Activated T-cell treated with anti-CD3 and anti-CD28 coated beads for 48 hours (primary cell): ENCODE measurements around the gene SERPING1.
A peak's percentile ranks its signal among the peaks of the same experiment; 100 is the strongest.

Source experiments
- DNase-seq: peaks from one replicate; pipeline ENCODE4 v3.0.0-alpha.2; 2020; ENCODE audit warnings: low read depth

The SERPING1 gene

DNA sequence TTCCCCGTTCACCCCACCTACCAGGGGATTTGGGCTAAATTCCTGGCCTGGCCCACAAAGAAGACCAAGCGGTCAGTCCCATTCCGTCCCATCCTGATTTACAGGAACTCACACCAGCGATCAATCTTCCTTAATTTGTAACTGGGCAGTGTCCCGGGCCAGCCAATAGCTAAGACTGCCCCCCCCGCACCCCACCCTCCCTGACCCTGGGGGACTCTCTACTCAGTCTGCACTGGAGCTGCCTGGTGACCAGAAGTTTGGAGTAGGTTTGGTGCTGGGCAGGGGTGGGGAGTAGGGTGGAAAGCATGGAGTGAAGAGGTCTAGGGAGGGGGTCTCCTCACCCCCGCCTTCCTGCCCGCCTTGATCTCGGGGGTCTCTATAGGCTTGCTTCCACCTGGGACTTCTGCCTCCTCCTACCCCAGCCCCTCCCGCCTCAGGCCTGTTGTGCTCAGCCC is at the start of gene SERPING1:
TSS of gene SERPING1 (plus strand) at position 225 of the 455 bp plus-strand sequence. CDS start 586 bp downstream, outside the sequence.
- DNase-seq: no peak

DNA sequence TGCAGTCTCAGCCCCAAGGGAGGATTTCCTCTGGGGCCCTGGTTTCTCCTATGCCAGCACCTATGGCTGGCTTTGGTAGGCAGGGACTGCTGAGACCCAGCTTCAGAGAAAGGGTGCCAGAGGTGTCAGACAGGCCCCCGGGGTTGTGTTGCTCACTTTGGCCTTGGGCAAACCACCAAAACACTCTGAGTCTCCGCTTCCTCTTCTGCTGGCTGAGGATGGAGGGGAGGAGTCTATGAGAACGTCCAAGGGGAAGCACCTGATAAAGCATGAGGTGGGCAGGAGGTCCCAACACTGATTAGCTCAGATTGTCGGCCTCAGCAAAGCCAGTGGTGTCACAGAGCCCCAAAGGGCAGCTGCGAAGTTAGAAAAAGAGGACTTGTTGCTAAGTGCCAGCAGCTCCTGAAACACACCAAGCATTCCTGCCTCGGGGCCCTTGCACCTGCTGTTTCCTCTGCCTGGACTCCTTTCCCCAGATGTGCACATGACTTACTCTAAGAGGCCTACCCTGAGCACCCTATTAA is 49.6 kb upstream of the SERPING1 start:
- DNase-seq: no peak

DNA sequence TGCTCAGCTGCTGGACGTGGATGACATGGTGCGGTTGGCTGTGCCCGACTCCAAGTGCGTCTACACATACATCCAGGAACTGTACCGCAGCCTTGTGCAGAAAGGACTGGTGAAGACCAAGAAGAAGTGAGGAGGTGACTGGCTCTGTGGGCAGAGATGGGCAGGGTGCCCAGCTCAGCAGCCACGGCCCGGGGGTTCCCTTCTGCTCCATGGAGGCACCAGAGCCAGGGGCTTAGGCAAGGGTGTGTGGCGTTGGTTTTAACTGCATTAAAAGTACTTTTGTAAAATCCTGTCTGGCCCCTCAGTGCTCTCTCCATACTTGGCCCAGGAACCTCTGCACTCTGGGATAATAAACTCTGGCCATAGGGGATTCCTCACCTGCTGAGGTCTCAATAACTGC is 47.5 kb upstream of the SERPING1 start:
- DNase-seq: no peak

DNA sequence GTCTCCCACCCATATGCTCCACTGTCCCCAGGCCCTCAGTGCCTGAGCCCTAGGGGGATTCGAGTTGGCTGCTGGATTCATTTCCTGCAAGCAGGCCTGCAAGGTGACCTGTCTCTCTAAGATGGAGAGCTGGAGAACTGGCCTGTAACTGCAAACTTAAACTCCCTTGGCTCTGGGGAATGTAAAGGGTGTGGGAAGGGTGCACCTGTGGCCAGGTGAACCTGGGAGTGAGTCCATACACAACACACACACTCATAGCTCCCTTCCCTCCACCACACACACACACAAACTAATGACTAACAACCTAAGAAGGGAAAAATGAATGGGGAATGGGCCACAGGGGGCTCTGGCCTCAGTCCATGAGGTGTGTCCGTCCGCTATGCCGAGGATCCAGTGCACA is 45.5 kb upstream of the SERPING1 start:
- no peak for DNase-seq

DNA sequence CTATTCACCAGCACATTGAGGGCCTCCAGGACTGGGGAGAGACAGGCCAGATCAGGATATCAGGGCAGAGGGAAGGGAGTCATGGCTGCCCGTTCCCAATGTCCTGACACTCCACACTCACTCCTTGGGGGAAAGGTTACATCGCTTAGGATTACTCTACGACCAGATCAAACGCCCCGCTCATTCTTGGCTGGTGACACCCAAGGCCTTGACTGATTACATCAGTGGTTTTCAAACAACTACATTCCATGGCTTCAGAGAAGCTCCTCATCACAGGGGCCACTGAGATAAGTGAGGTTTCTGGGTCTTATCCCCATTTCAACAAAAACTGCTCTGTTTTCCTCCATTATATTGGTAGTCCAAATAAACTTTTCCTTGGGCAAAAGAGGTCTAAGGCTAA is 45.0 kb upstream of the SERPING1 start:
- DNase-seq: no peak

DNA sequence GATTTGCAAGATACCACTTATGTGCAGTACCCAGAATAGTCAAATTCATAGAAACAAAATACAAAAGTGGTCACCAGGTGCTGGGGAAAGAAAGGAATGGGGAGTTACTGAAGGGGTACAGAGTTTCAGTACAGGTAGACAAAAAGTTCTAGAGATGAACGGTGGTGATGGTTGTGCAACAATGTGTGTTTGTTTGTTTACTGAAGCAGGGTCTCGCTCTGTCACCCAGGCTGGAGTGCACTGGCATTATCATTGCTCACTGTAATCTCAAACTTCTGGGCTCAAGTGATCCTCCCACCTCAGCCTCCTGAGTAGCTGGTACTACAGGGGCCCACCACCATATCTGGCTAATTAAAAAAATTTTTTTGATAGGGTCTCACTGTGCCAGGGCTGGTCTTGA is 42.1 kb upstream of the SERPING1 start:
- no peak for DNase-seq

DNA sequence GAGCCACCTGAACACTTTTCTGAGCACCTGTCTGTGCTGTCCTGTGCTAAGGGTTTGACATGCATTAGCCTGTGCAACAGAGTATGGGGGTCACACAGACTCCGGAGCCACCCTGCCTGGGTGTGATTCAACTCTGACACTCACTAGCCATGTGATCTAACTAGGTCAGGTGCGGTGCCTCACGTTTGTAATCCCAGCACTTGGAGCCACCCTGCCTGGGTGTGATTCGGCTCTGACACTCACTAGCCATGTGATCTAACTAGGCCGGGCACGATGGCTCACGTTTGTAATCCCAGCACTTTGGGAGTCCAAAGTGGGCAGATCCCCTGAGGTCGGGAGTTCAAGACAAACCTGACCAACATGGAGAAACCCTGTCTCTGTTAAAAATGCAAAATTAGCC is 41.4 kb upstream of the SERPING1 start:
- DNase-seq: no peak

DNA sequence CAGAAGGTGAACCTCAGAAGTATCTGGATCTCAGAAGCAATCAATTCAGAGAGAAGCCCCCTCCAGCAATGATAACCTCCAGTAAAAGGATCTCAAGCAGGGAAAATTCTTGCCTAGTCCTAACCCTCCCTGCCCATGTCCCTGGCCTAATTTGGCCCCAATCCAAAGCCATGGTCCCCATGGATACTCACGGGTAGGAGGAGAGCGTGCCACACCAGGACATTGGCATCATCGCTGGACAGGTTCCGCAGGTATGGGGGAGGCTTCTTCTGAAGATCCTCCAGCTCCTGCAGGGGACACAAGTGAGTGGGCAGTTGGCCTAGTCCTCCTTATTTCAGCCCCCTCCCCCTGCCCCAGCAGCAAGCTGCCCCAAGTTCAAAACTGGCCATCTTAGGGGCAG is 37.3 kb upstream of the SERPING1 start:
- DNase-seq: no peak

DNA sequence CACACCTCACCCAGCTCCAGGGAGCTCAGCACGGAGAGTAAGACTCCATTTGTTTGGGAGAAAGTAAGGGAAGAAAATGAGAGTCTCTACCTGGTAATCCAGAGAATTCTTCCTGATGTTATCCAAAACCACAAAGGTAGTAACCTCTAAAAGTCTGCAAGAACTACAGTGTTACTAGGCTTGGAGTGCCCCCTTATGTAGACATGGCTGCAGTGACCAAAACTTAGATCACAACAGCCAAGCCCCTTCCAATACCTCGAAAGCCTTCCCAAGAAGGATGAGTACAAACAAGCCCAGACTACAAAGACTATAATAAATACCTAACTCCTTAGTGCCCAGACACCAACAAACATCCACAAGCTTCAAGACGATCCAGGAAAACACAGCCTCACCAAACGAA is 34.9 kb upstream of the SERPING1 start:
- DNase-seq: no peak

DNA sequence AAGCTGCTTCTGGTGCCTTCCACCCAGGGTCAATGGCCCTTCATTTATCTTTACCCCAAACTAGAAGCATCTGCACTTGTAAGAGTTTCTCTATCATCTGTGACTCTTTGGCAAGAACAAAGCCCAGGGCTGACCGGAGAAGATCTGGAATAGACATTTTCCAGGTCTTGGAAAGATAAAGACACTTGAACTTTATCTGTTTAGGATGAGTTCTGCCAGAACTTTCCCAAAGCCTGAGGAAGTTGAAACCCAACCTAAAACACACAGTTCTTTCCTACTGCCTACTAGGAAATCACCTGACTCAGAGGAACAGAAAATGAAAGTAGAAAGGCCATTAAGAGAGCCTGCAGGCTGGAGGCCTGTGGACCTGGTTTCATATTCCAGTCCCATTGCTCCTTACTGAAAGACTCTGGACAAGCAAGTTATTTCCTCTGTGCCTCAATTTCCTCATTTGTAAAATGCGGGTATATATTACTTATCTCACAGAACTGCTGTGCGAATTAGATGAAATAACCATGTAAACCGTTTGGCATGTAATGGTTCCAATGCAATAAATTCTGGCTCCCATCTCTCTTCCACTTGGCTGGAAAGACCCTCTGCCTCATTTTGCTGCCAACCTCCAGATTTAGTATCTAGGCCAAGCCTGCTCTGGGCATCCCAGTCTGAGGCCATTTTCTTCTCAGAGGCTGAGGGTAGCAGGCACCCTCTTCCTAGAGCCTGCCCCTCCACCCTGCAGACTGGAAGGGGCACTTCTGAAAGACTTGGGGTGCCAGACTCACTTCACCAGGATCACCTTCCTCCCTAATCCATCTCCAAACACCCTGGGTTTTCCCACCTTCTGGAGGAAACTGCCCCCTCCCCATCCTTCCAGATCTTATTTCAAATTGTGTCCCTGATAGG is 31.2 kb upstream of the SERPING1 start:
- DNase-seq: no peak

DNA sequence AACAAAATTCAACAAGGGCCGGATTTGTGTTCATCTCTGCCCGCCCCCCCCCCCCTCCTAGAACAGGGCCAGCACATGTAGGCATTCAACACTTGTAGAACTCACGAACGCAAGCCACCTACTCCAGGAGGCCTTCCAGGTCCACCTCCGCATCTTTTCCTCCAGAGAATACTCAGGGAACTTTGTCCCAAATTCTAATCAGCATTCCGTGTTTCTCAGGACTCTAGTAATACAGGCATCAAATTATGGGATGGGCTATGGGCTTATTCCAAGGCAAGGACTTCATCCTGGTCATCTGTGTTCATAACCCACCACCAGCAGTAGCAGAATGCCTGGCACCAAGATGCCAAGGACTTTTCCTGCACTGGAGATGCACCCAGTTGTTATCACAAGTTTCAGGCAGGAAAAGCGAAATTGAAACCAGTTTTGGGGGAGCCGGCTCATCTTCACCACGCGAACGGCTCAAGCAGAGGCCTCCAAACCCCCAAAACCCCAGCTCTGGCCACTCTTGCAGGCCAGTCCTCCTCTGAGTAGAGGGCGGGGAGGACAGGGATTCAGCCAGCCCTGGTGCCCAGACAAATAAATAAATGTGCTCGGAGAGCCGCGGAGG is 30.5 kb upstream of the SERPING1 start:
- no peak for DNase-seq

DNA sequence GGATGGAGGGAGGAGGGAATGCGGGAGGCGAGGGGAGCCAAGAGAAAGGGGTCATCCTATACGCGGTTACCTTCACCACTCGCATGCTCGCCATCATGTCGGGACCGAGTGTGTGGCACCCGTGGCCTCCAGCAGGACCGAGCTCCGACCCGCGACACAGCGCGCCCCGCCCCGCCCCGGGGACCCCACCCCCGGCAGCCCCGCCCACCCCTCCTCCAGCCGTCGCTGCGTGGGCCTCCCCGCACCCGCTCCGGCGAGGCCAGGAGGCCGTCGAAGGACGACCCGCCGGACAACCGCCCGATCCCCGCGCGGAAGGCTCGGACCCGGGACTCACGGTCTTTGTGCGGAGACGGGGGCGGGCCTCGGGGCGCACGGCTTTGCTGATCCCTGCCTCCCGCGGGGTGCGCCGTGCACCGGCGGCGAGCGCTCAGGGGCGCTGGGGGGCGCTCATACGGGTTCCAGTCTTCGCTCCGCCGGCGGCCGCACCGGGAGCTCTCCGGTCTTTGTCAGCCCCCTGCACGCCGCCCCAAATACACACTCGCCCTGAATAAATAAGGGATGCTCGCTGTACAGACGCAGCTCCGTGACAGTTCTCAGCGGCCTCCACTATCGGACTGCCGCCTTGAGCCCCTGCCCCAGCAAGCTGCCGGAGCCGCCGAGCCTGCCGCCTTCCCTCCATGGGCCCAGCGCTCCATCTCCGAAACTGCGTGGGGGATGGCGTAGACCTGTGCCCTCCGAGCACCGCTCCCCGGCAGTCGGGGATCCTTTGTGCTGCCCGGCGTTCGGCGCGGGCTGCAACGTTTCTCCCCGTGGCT is 29.8 kb upstream of the SERPING1 start, which contains the start of gene UBE2L6:
TSS of gene UBE2L6 (minus strand) at position 158 of the 815 bp plus-strand sequence. CDS start at position 97, 61 bp downstream.
- peak; percentile 86 for DNase-seq

DNA sequence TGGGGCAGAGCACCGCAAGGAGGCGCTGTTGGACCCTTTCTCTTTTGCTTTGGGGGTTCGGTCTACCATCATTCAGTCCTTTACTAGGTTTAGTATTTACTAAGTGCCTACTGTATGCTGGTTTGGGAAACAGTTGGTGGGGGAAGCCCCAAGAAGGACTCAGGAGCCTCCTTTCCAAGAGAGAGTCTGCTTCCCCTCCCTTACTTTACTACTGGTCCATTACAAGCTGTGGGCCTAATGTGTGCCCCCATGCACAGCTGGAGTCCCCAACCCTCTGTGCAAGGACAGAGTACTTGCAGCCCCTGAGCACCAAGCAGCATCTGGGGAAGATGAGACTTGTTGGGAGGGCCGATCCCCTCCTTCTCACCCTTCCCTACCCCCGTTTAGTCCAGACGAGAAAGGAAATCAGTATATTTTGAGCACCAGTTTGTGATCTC is 29.1 kb upstream of the SERPING1 start:
- no peak for DNase-seq

DNA sequence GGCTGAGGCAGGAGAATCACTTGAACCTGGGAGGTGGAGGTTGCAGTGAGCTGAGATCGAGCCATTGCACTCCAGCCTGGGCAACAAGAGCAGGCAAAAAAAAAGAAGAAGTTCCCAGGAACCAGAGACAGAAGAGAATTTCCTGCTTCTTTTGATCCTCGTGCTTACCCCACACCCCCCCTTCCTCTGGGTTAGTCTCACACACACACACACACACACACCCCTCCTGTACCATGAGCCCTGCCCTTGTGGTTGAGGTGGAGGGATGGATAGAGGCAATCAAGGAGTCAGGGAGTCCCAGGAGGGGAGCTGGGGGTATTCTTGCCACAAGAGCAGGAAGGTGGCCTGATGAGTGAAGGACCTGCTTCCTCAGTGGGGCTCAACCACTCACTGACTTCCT is 25.9 kb upstream of the SERPING1 start:
- no peak for DNase-seq

DNA sequence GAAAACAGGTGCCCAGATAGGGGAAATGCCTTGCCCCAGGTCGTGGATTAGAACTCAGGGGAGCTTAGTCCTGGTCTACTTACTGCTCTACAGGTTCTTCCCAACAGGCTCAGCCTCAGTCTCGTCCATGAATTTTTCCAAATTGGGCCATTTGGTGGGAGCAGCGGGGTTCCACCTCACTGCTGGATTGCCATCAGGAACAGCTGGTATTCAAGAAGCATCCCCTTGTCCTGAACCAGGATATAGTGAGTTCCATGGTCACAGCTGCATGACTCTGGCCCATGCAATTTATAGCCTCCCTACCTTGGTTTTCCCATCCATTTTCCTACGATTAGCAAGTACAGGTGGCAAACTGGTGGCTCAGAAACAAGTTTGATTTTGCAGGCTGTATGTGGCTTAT is 23.4 kb upstream of the SERPING1 start:
- DNase-seq: no peak

DNA sequence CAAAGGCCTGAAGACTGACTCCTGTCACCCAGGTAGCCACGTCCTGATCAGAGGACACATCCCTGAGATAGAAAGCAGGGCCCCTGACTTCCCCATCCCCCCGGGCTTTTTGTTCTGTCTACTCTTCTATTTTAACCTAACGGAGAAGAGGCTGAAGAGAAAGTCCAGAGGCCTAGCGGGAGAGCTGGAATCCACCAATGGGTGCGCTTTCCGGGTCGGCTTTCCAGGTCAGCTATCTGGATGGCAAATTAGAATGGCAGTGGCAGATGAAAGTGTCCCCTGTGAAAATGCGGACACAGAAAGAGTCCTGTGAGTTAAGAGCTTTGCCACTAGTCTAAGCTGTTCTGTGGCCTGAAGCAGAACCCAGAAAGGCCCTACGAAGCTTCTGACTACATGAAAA is 13.1 kb upstream of the SERPING1 start:
- DNase-seq: no peak

DNA sequence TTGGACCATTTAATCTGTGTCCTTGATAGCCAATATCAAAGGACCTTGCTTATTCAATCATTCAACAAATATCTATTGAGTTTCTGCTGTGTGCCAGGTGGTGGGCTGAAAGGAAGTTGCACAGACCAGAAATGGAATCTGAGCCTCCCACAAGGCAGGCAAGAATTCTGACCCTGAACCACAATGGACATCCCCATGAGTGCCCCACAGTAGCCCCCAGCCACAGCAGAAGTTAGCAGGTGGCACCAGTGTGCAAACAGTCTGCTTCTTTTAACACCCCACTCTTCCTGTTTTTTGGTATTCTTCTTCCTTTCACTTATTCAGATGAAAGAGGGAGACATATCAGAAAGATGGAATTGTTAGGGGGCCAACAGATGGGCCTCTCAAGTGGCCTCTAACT is 12.2 kb upstream of the SERPING1 start:
- DNase-seq: no peak

DNA sequence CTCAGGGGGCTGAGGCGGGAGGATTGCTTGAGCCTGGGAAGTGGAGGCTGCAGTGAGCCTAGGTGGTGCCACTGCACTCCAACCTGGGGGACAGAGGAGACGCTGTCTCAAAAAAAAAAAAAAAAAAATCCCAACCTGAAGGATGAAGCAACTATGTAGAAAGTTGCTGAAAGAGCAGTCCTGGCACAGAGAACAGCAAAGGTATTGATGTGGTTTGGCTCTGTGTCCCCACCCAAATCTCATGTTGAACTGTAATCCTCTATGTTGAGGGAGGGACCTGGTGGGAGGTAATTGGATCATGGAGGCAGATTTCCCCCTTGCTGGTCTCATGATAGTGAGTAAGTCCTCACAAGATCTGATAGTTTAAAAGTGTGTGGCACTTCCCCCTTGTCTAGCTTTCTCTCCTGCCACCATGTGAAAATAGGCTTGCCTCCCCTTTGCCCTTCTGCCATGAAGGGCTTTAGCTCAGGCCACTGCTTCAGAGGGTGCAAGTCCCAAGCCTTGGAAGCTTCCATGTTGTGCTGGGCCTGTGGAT is 10.7 kb upstream of the SERPING1 start:
- DNase-seq: no peak

DNA sequence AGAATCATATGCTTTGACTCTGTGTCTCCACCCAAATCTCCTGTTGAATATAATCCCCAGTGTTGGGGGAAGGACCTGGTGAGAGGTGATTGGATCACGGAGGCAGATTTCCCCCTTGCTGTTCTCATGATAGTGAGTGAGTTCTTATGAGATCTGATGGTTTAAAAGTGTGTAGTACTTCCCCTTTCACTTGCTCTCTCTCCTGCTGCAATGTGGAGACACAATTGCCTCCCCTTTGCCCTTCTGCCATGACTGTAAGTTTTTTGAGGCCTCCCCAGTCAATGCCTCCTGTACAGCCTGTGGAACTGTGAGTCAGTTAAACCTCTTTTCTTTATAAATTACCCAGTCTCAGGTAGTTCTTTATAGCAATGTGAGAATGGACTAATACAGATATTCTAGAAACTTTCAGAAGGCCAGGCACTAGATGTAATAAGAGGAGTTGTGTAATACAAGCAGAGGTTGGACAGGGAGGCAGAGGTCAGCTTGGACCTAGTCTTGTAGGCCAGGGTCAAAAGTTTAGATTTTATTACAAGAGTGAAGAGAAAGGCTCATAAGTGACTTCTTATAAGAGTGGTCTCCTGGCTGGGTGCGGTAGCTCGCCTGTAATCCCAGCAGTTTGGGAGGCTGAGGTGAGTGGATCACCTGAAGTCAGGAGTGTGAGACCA is 9.3 kb upstream of the SERPING1 start:
- no peak for DNase-seq

DNA sequence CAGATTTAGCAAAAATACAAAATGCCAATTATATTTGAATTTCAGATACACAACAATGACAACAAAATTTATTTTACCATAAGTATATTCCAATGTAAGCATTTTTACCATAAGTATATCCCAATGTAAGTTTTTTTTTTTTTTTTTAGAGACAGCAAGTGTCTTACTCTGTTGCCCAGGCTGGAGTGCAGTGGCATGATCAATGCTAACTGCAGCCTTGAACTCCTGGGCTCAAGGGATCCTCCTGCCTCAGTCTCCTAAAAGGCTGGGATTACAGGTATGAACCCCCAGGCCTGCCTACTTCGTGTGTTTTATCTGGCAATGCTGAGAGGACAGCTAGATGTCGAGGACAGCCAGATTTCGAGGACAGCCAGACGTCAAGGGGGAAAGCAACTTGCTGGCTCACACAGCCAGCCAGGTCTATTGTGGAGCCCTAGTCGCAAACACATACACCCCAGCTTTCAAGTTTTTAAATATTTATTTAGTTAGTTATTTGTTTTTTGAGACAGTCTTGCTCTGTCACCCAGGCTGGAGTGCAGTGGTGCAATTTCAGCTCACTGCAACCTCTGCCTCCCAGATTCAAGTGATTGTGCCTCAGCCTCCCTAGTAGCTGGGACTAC is 1.1 kb upstream of the SERPING1 start:
- DNase-seq: no peak
